MCF 10A (cell line): ENCODE measurements around the gene WDR88. TPM values are rescaled to one million over a fixed set of nuclear protein-coding genes. Genes with fewer than 3 reads are reported as not detected.

ENCODE experiments used
- BruUV-seq: library from RNA; stranded (reverse); fragments of 400-500 nt; replicated peaks from 2 replicates; lab custom pipeline; 2021; lab: Mats Ljungman, UMichigan
- CTCF ChIA-PET: fragments of 300-600 bp; sonication (Branson Sonifier 250); formaldehyde crosslinking; extraction: SDS; loops from one replicate; lab custom pipeline; 2021; ENCODE audit warnings: antibody characterized with exemption, inconsistent platforms; lab: Yijun Ruan, JAX
- POLR2A ChIA-PET: fragments of 300-600, 350-650 bp; sonication (Branson Sonifier 250); formaldehyde crosslinking; extraction: SDS; loops from one replicate; lab custom pipeline; 2020; ENCODE audit warnings: antibody characterized with exemption, inconsistent platforms; lab: Yijun Ruan, JAX
- DNase-seq: peaks from one replicate; pipeline ENCODE4 v3.0.0-alpha.2; 2018; ENCODE audit not compliant: unreplicated experiment
- H3K27ac Mint-ChIP-seq: one replicate; pipeline ENCODE4 v1.8.0; 2022; ENCODE audit warnings: mild to moderate bottlenecking, low read depth, mixed read lengths; ENCODE audit not compliant: unreplicated experiment
- H3K27me3 Mint-ChIP-seq: one replicate; pipeline ENCODE4 v1.8.0; 2022; ENCODE audit warnings: mixed read lengths; ENCODE audit not compliant: insufficient read depth, unreplicated experiment
- H3K36me3 Mint-ChIP-seq: one replicate; pipeline ENCODE4 v1.8.0; 2022; ENCODE audit warnings: mild to moderate bottlenecking, moderate library complexity, mixed read lengths; ENCODE audit not compliant: insufficient read depth, unreplicated experiment
- H3K4me1 Mint-ChIP-seq: one replicate; pipeline ENCODE4 v1.8.0; 2022; ENCODE audit warnings: mixed read lengths; ENCODE audit not compliant: insufficient read depth, unreplicated experiment
- H3K4me3 Mint-ChIP-seq: one replicate; pipeline ENCODE4 v1.8.0; 2022; ENCODE audit warnings: mild to moderate bottlenecking, moderate library complexity, mixed read lengths; ENCODE audit not compliant: unreplicated experiment
- H3K9me3 Mint-ChIP-seq: one replicate; pipeline ENCODE4 v1.8.0; 2022; ENCODE audit warnings: mixed read lengths; ENCODE audit not compliant: unreplicated experiment
- CTCF ChIP-seq: fragments of 200-600 bp; IDR thresholded peaks from one replicate; pipeline ENCODE4 v1.8.0; 2022; ENCODE audit warnings: antibody characterized with exemption, mild to moderate bottlenecking; ENCODE audit not compliant: unreplicated experiment
- intact Hi-C: fragments of 100-400 bp; cut with micrococcal nuclease; formaldehyde crosslinking; loops from 2 replicates; pipeline ENCODE4 v1.14.1; 2022
- total RNA-seq: library from RNA; stranded (reverse); gene quantifications from 2 replicates; pipeline ENCODE4 v1.2.3, GENCODE V29; 2022

WDR88 gene
- total RNA-seq, 1 experiment from 2014 or later, result not detected

GRCh38 chr19:33197591-33198000 lies 65.7 kb downstream of the WDR88 start:
- no peaks in the 10 kb centered on the region for H3K4me1 Mint-ChIP-seq
- intact Hi-C loops, result no loop called here
- ChIA-PET POLR2A (interaction anchor here (1.8 kb wide), 1 partner anchor 20 kb away, joined by 10 read pairs; no protein-coding TSS in a partner anchor), CTCF (interaction anchor here (0.8 to 3.9 kb wide), 8 partner anchors 13 to 233 kb away, joined by 3 to 16 read pairs (median 3); no protein-coding TSS in a partner anchor)
- H3K4me3 Mint-ChIP-seq, result no peak overlapping the region
- DNase-seq, result no peak
- no peak overlapping the region for H3K27ac Mint-ChIP-seq
- no peaks in the 10 kb centered on the region for H3K36me3 Mint-ChIP-seq
- H3K27me3 Mint-ChIP-seq, result no peaks in the 10 kb centered on the region
- TF ChIP-seq CTCF, result no peak
- no peaks in the 10 kb centered on the region for H3K9me3 Mint-ChIP-seq
- no TSS peak for BruUV-seq

- H3K27ac Mint-ChIP-seq, result no peak overlapping the region
- CTCF ChIA-PET, result interaction anchor here (0.6 to 3.9 kb wide), 4 partner anchors 14 to 345 kb away, joined by 3 to 16 read pairs (median 3); no protein-coding TSS in a partner anchor
- no peak for DNase-seq
- intact Hi-C loops, result no loop called here
- H3K4me1 Mint-ChIP-seq, result no peaks in the 10 kb centered on the region
- no TSS peak for BruUV-seq
- no peak overlapping the region for H3K4me3 Mint-ChIP-seq
- no peaks in the 10 kb centered on the region for H3K27me3 Mint-ChIP-seq
- POLR2A ChIA-PET, result interaction anchor here (1.8 kb wide), 1 partner anchor 21 kb away, joined by 10 read pairs; no protein-coding TSS in a partner anchor
- no peaks in the 10 kb centered on the region for H3K9me3 Mint-ChIP-seq
- no peaks in the 10 kb centered on the region for H3K36me3 Mint-ChIP-seq
- no peak for TF ChIP-seq CTCF
These were observed 66.3 kb downstream of the WDR88 start for GRCh38 chr19:33198169-33198568.

- no peak overlapping the region for H3K4me3 Mint-ChIP-seq
- H3K27ac Mint-ChIP-seq, result no peak overlapping the region
- no peaks in the 10 kb centered on the region for H3K9me3 Mint-ChIP-seq
- no peaks in the 10 kb centered on the region for H3K27me3 Mint-ChIP-seq
- no peak for TF ChIP-seq CTCF
- H3K36me3 Mint-ChIP-seq, result no peaks in the 10 kb centered on the region
- intact Hi-C loops, result no loop called here
- ChIA-PET POLR2A (no interaction called here), CTCF (interaction anchor here (0.6 to 0.7 kb wide), 2 partner anchors 9 to 207 kb away, joined by 3 read pairs; no protein-coding TSS in a partner anchor)
- no peak for DNase-seq
- no TSS peak for BruUV-seq
- H3K4me1 Mint-ChIP-seq, result no peaks in the 10 kb centered on the region
These were observed 67.7 kb downstream of the WDR88 start for GRCh38 chr19:33199441-33200265.

- CTCF ChIA-PET, result interaction anchor here (1.0 to 1.2 kb wide), 2 partner anchors 15 to 25 kb away, joined by 3 to 4 read pairs; no protein-coding TSS in a partner anchor
- Mint-ChIP-seq H3K27ac (no peak overlapping the region), H3K27me3 (no peaks in the 10 kb centered on the region), H3K36me3 (no peaks in the 10 kb centered on the region), H3K4me1 (no peaks in the 10 kb centered on the region), H3K9me3 (no peaks in the 10 kb centered on the region), H3K4me3 (no peak overlapping the region)
- POLR2A ChIA-PET, result interaction anchor here (1.5 kb wide), 1 partner anchor 25 kb away, joined by 5 read pairs; no protein-coding TSS in a partner anchor
- DNase-seq, result no peak
- intact Hi-C loops, result no loop called here
- TF ChIP-seq CTCF, result no peak
- no TSS peak for BruUV-seq
These were observed 69.6 kb downstream of the WDR88 start for GRCh38 chr19:33201473-33201872.
